Measurements from ENCODE around the gene CISD1.
A peak's percentile ranks its signal among the peaks of the same experiment; 100 is the strongest.

DNA sequence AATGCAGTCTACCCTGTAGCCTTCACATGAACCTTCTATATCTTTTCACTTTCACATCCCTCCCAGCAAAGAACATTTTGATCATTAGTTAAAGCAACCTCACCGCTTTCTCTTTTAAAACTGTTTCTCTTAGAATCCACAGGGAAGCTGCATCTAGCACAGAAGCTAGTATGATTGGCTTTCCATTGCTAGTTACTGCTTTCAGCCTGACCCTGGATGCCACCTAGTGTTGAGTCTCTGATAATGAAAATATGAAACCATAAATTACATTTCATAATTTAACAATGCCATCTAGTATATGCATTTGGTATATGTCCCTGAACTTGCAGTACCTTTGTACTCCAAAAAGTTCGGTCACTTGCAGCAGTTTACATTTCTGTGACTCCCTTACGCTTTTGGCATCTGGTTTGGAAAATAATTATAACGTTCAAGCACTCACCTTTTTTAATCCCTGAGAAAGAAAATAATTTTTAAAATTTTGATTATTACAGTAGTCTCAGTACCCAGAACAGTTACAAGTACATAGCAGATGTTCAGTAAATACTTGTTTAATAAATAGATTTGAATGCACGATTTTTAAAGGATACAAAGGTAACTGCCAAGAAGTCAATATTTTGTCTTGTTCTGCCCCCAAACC lies 22.7 kb downstream of the CISD1 start:
- TF ChIP-seq, protein P1, sequence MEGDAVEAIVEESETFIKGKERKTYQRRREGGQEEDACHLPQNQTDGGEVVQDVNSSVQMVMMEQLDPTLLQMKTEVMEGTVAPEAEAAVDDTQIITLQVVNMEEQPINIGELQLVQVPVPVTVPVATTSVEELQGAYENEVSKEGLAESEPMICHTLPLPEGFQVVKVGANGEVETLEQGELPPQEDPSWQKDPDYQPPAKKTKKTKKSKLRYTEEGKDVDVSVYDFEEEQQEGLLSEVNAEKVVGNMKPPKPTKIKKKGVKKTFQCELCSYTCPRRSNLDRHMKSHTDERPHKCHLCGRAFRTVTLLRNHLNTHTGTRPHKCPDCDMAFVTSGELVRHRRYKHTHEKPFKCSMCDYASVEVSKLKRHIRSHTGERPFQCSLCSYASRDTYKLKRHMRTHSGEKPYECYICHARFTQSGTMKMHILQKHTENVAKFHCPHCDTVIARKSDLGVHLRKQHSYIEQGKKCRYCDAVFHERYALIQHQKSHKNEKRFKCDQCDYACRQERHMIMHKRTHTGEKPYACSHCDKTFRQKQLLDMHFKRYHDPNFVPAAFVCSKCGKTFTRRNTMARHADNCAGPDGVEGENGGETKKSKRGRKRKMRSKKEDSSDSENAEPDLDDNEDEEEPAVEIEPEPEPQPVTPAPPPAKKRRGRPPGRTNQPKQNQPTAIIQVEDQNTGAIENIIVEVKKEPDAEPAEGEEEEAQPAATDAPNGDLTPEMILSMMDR (IDR thresholded peaks at IDR 0.05), result peak; percentile 46 to 71 (median 66)
- no peak for TF ChIP-seq POLR2AphosphoS5 (IDR thresholded peaks at IDR 0.05)
